Panc1 (cell line): ENCODE measurements around the gene CYRIA. TPM values are rescaled to one million over a fixed set of nuclear protein-coding genes. Genes with fewer than 3 reads are reported as not detected.

ENCODE experiments used
- ATAC-seq: fragments of 200-7000 bp; cut with Tn5 transposase; 2 replicates; pipeline ENCODE4 v1.9.1; 2020; ENCODE audit warnings: mild to moderate bottlenecking, moderate library complexity
- BruUV-seq: library from RNA; stranded (reverse); fragments of 400-500 nt; replicated peaks from 2 replicates; lab custom pipeline; 2021; lab: Mats Ljungman, UMichigan
- CTCF ChIA-PET: fragments of 300-600 bp; sonication (Branson Sonifier 250); formaldehyde crosslinking; loops from one replicate; lab custom pipeline; 2022; ENCODE audit warnings: antibody characterized with exemption; lab: Charles Lee
- POLR2A ChIA-PET: fragments of 300-600 bp; sonication (Branson Sonifier 250); formaldehyde crosslinking; loops from one replicate; lab custom pipeline; 2022; ENCODE audit warnings: antibody characterized with exemption; lab: Charles Lee
- DNase-seq: peaks from one replicate; pipeline ENCODE4 v3.0.0-alpha.2; 2010; ENCODE audit warnings: low read depth, low spot score
- H3K27ac ChIP-seq: 2 replicates; pipeline ENCODE4 v1.5.1; 2011; ENCODE audit warnings: mild to moderate bottlenecking, low read length, inconsistent platforms
- H3K27me3 ChIP-seq: fragments of 200-500 bp; sonication (Bioruptor generic); 2 replicates; pipeline ENCODE4 v1.6.0; 2014; ENCODE audit warnings: low read length, inconsistent platforms; ENCODE audit not compliant: control insufficient read depth, insufficient read depth
- H3K36me3 ChIP-seq: fragments of 200-500 bp; sonication (Bioruptor generic); 2 replicates; pipeline ENCODE4 v1.5.1; 2014; ENCODE audit warnings: inconsistent platforms, mild to moderate bottlenecking, low read length, moderate library complexity; ENCODE audit not compliant: control insufficient read depth, insufficient read depth
- H3K4me1 ChIP-seq: 2 replicates; pipeline ENCODE4 v1.5.1; 2011; ENCODE audit warnings: inconsistent platforms, mild to moderate bottlenecking, low read length, moderate library complexity; ENCODE audit not compliant: control insufficient read depth, insufficient read depth
- H3K4me3 ChIP-seq, 2 experiments: 2 replicates each; pipeline ENCODE4 v1.5.1; 2011 to 2012; ENCODE audit warnings: low read depth in 2 of 2, low read length in 2 of 2, mild to moderate bottlenecking in 2 of 2, inconsistent platforms in 1 of 2, moderate library complexity in 1 of 2
- H3K9me3 ChIP-seq: fragments of 200-500 bp; sonication (Bioruptor generic); 2 replicates; pipeline ENCODE4 v1.5.1; 2014; ENCODE audit warnings: low read depth, mild to moderate bottlenecking, inconsistent platforms, low read length, moderate library complexity; ENCODE audit not compliant: control insufficient read depth, insufficient read depth
- CTCF ChIP-seq: fragments of 450-650 bp; IDR thresholded peaks from 2 replicates; pipeline ENCODE4 v1.5.1; 2017; ENCODE audit warnings: mild to moderate bottlenecking
- POLR2AphosphoS5 ChIP-seq: IDR thresholded peaks from 2 replicates; pipeline ENCODE4 v1.6.1; 2012; ENCODE audit warnings: mild to moderate bottlenecking, low read depth, low read length, moderate library complexity
- REST ChIP-seq, 2 experiments: IDR thresholded peaks; 2 replicates each; pipeline ENCODE4 v1.6.1; 2011 to 2012; ENCODE audit warnings: low read depth in 2 of 2, control low read depth in 1 of 2, low read length in 1 of 2, mild to moderate bottlenecking in 1 of 2, moderate library complexity in 1 of 2; ENCODE audit not compliant: insufficient read depth in 1 of 2
- SIN3A ChIP-seq: IDR thresholded peaks from 2 replicates; pipeline ENCODE4 v1.6.1; 2012; ENCODE audit warnings: low read depth, mild to moderate bottlenecking, low read length, moderate library complexity, borderline replicate concordance; ENCODE audit not compliant: insufficient read depth
- TCF7L2 ChIP-seq: IDR thresholded peaks from 2 replicates; pipeline ENCODE4 v1.6.1; 2011; ENCODE audit warnings: mild to moderate bottlenecking, low read depth, low read length, inconsistent platforms
- in situ Hi-C: cut with HindIII; loops from 2 replicates; pipeline ENCODE4 v1.10.0; 2016; ENCODE audit warnings: low sequenced_read_pairs, low pct_unique_long_range_greater_than_20kb
- intact Hi-C: fragments of 100-400 bp; cut with micrococcal nuclease; formaldehyde crosslinking; loops from one replicate; pipeline ENCODE4 v1.10.0; 2022; ENCODE audit not compliant: unreplicated experiment
- total RNA-seq: library from RNA; stranded (reverse); gene quantifications from one replicate; pipeline ENCODE4 v1.2.1, GENCODE V29; 2021; ENCODE audit not compliant: unreplicated experiment

CYRIA gene
- total RNA-seq, 1 experiment from 2014 or later: 0.13 TPM

GRCh38 chr2:16639431-16639830, 26.2 kb downstream of the CYRIA start:
- in situ Hi-C loops (no loop called here), intact Hi-C loops (no loop called here)
- H3K4me3 ChIP-seq: no peak overlapping the region
- H3K4me1 ChIP-seq: no peaks in the 10 kb centered on the region
- no peaks in the 10 kb centered on the region for H3K9me3 ChIP-seq
- no peak for TF ChIP-seq REST (IDR thresholded peaks at IDR 0.05; ENCODE audit: insufficient read depth in 1 of 2, low read depth in 2 of 2, low read length in 1 of 2)
- H3K36me3 ChIP-seq: no peaks in the 10 kb centered on the region
- no peak for ATAC-seq
- BruUV-seq: no TSS peak
- ChIA-PET CTCF (no interaction called here), POLR2A (no interaction called here)
- H3K27ac ChIP-seq: no peak overlapping the region
- H3K27me3 ChIP-seq: no peaks in the 10 kb centered on the region
- no peak for DNase-seq

GRCh38 chr2:16638946-16639345, 26.7 kb downstream of the CYRIA start:
- Histone ChIP-seq H3K27me3 (no peaks in the 10 kb centered on the region), H3K4me1 (no peaks in the 10 kb centered on the region), H3K4me3 (no peak overlapping the region), H3K9me3 (no peaks in the 10 kb centered on the region), H3K36me3 (no peaks in the 10 kb centered on the region), H3K27ac (no peak overlapping the region)
- intact Hi-C loops (no loop called here), in situ Hi-C loops (no loop called here)
- ATAC-seq: no peak
- CTCF ChIA-PET: no interaction called here
- no peak for TF ChIP-seq CTCF
- TF ChIP-seq SIN3A: no peak
- no peak for TF ChIP-seq REST (IDR thresholded peaks at IDR 0.05; ENCODE audit: insufficient read depth in 1 of 2, low read depth in 2 of 2, low read length in 1 of 2)
- TF ChIP-seq POLR2AphosphoS5: no peak
- no peak for TF ChIP-seq TCF7L2
- no peak for DNase-seq
- no TSS peak for BruUV-seq
- POLR2A ChIA-PET: no interaction called here
